Measurements from ENCODE around the gene BCL10.
A peak's percentile ranks its signal among the peaks of the same experiment; 100 is the strongest.
"Not testable (repeated sequence)": the region's sequence is repeated elsewhere in the genome, so short reads cannot be mapped to it uniquely, and the experiment has no call there.

Gene BCL10

GRCh38 chr1:85264150-85264549, 12.3 kb downstream of the BCL10 start:
- no peak for DNase-seq (ENCODE audit: low read depth)

GRCh38 chr1:85262985-85263384, 13.4 kb downstream of the BCL10 start:
- no peak for DNase-seq (ENCODE audit: low read depth)

- no peak for DNase-seq (ENCODE audit: low read depth)
Measured at GRCh38 chr1:85259912-85260274, 16.5 kb downstream of the BCL10 start.

- peak; percentile 80 for DNase-seq (ENCODE audit: low read depth)
Measured at GRCh38 chr1:85259118-85259911, 17.1 kb downstream of the BCL10 start, which contains the start of gene C1orf52. Gene C1orf52, minus strand, starts transcription at chr1:85259662. Its CDS starts 29 bp downstream, at chr1:85259633.

- DNase-seq (ENCODE audit: low read depth), result no peak
Measured at GRCh38 chr1:85258536-85259117, 17.8 kb downstream of the BCL10 start.

GRCh38 chr1:85249042-85249441, 27.4 kb downstream of the BCL10 start:
- DNase-seq (ENCODE audit: low read depth), result not testable (repeated sequence)

- no peak for DNase-seq (ENCODE audit: low read depth)
Measured at GRCh38 chr1:85245891-85246290, 30.5 kb downstream of the BCL10 start.

GRCh38 chr1:85245456-85245855, 31.0 kb downstream of the BCL10 start:
- no peak for DNase-seq (ENCODE audit: low read depth)

- DNase-seq (ENCODE audit: low read depth), result no peak
Measured at GRCh38 chr1:85244271-85245061, 32.0 kb downstream of the BCL10 start.

- no peak for DNase-seq (ENCODE audit: low read depth)
Measured at GRCh38 chr1:85243372-85243771, 33.1 kb downstream of the BCL10 start.

- no peak for DNase-seq (ENCODE audit: low read depth)
Measured at GRCh38 chr1:85240643-85241042, 35.8 kb downstream of the BCL10 start.

GRCh38 chr1:85240174-85240601, 36.2 kb downstream of the BCL10 start:
- DNase-seq (ENCODE audit: low read depth), result no peak

GRCh38 chr1:85237613-85238012, 38.8 kb downstream of the BCL10 start:
- no peak for DNase-seq (ENCODE audit: low read depth)

GRCh38 chr1:85230305-85230977, 46.0 kb downstream of the BCL10 start:
- DNase-seq (ENCODE audit: low read depth), result no peak

- no peak for DNase-seq (ENCODE audit: low read depth)
Measured at GRCh38 chr1:85229574-85230097, 46.8 kb downstream of the BCL10 start.

GRCh38 chr1:85228972-85229371, 47.5 kb downstream of the BCL10 start:
- no peak for DNase-seq (ENCODE audit: low read depth)

GRCh38 chr1:85225624-85226380, 50.6 kb downstream of the BCL10 start:
- no peak for DNase-seq (ENCODE audit: low read depth)

- DNase-seq (ENCODE audit: low read depth), result no peak
Measured at GRCh38 chr1:85224734-85225623, 51.5 kb downstream of the BCL10 start.

GRCh38 chr1:85224295-85224694, 52.1 kb downstream of the BCL10 start:
- DNase-seq (ENCODE audit: low read depth), result no peak

GRCh38 chr1:85223334-85223733, 53.1 kb downstream of the BCL10 start:
- DNase-seq (ENCODE audit: low read depth), result no peak
